K562 (cell line): Measurements from ENCODE around the gene TTK.
"Not testable (repeated sequence)": the region's sequence is repeated elsewhere in the genome, so short reads cannot be mapped to it uniquely, and the experiment has no call there.

ENCODE experiments used
- MAX ChIP-seq: sonication (generic); formaldehyde crosslinking; IDR thresholded peaks from 2 replicates; pipeline ENCODE4 v1.9.0; 2022; ENCODE audit warnings: mild to moderate bottlenecking, missing genetic modification reagents
- NFIC ChIP-seq: fragments of 450-650 bp; IDR thresholded peaks from 2 replicates; pipeline ENCODE4 v1.6.1; 2017; ENCODE audit warnings: mild to moderate bottlenecking, inconsistent platforms
- POLR2AphosphoS5 ChIP-seq: IDR thresholded peaks from 2 replicates; pipeline ENCODE4 v1.6.1; 2011; ENCODE audit warnings: mild to moderate bottlenecking, low read depth, low read length, moderate library complexity; ENCODE audit not compliant: control insufficient read depth, insufficient read depth

DNA sequence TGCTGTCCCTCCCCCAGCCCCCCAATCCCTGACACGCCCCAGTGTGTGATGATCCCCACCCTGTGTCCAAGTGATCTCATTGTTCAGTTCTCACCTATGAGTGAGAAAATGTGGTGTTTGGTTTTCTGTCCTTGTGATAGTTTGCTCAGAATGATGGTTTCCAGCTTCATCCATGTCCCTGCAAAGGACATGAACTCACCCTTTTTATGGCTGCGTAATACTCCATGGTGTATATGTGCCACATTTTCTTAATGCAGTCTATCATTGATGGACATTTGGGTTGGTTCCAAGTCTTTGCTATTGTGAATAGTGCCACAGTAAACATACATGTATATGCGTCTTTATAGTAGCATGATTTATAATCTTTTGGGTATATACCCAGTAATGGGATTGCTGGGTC is 43.8 kb downstream of the TTK start:
- TF ChIP-seq NFIC; MAX (CRISPR knock-in tag); POLR2AphosphoS5: not testable (repeated sequence)
